Measurements from ENCODE around the gene NUP188. TPM values are rescaled to one million over a fixed set of nuclear protein-coding genes. Genes with fewer than 3 reads are reported as not detected.
"Not testable (repeated sequence)": the region's sequence is repeated elsewhere in the genome, so short reads cannot be mapped to it uniquely, and the experiment has no call there.

NUP188 gene
- total RNA-seq, 1 experiment from 2014 or later: 47.7 TPM

- DNase-seq (ENCODE audit: extremely low read depth, low read depth): no peak
Observed at GRCh38 chr9:128940946-128941755, 6.3 kb upstream of the NUP188 start.

DNA sequence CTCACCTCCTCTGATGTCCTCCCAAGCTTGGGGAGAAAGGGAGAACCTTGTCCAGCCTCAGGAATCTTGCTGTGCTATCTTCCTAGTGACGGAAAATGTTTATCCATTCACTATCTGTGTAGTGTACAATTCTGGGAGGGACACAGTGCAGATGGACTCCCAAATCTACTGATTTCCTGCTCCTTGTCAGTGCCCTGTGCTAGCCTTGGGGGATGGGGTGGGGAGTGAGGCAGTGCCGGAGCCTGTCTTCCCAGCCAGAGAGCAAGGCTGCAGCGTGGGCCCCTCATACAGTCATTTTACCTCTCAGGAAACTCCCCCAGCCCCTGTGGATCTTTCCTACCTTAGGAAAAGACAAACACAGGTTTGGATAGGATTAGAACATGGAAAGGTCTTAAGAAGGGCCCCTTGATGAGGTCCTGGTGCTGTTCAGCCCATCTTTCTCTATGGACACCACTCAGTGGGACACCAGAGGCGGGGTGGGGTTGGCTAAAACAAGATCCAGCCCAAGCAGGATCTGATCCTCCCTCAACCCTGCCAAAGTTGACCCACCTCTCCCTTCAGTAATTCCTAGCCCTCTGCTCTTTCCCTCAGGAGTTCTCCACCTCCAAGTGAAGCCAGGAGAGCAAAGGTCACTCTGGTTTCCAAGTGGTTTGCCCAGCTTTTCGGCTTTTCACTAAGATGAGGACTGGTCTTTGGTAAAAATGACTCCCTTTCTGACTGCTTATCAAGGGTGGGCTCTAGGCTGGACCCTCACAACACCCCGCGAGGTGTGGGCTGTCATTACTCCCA, 3.5 kb upstream of the NUP188 start:
- no peak for DNase-seq (ENCODE audit: extremely low read depth, low read depth)

DNA sequence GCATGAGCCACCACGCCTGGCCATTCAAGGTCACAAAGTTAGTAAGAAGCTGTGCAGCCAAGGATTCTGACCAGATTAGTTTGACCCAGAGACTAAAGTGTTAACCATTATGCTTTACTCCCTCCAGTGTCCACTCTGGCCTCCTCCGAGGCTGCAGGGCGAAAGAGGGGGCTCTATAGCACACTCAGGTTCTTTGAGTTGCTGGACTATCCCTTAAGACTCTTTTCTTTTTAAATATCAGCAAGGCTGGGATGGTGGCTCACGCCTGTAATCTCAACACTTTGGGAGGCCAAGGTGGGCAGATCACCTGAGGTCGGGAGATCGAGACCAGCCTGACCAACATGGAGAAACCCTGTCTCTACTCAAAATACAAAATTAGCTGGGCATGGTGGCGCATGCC, 2.5 kb upstream of the NUP188 start:
- not testable (repeated sequence) for DNase-seq (ENCODE audit: extremely low read depth, low read depth)

DNA sequence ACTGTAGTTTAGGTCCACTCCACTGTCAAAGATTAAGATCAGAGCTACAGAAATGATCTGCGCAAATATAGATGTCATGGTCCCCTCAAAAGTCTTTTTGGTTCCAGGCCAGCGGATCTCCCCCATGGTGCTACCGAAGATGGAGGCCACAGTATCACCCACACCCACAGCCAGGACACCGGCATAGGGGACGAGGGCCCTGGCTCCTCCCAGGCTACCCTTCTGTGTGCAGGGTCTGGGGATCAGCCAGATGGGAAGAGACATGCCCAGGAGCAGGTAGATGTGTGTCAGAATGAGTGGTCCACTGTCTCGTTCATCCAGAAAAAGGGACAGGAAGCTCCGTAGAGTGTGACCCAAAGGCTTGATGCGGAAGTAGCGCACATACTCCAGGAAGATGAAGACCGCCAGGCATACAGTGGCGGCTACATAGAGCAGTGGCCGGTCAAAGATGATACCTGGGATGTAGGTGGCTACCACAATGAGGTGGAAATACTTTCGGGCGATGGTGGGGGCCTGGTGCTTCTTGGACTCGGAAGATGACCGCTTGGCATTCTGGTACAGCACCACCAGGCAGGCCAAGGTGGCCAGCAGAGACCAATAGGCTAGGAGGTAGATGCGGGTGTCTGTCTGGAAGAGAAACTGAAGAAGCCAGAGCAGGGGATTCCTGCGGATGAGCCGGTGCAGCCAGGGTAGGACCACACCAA, 1.5 kb upstream of the NUP188 start:
- no peak for DNase-seq (ENCODE audit: extremely low read depth, low read depth)

DNA sequence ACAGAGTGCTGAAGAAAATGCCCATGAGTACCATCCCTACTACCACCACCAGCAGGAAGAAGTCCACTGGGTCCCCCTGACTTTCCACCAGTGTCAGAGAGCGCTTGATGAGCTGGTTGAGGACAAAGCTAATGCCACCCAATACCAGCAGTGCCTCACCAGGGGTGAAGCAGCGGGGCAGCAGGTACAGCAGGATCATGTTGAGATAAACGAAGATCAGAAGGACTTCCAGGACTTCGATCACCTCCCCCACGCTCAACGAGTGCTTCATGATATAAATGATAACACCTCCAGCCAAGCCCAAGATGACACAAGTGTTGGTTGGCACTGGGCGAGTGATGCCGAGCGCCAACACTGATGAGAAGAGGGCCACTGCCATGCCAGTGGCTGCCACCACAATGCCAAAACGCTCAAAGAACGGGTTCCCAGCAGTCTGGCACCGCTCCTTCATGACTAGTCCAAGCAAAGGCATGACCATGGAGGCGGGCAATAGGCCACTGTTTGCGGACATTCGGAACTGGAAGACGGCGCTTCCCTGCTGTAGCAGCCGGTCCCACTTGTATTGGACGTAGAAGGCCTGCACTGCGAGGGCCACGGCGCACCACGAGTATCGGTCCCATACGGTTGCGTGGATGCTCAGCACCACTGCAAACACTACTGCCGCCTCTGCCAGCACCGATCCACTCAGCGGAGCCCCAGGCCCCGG, 775 bp upstream of the NUP188 start:
- DNase-seq (ENCODE audit: extremely low read depth, low read depth): no peak

DNA sequence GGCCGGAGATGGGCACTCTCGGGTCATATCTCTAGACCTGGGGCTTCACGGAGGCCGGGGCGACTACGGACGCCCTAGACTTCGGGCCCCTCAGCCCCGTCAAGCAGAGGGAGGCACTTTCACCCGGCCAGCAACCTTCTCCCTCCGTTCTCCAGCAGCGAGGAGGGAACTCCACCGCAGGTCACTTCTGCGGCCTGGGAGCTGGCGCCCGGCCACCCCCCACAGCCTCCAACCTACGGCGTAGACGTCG, 297 bp upstream of the NUP188 start:
- no peak for DNase-seq (ENCODE audit: extremely low read depth, low read depth)

- not testable (repeated sequence) for DNase-seq (ENCODE audit: extremely low read depth, low read depth)
Observed at GRCh38 chr9:128961403-128961802, 13.9 kb downstream of the NUP188 start.

GRCh38 chr9:128969491-128969890, 22.0 kb downstream of the NUP188 start:
- no peak for DNase-seq (ENCODE audit: extremely low read depth, low read depth)

DNA sequence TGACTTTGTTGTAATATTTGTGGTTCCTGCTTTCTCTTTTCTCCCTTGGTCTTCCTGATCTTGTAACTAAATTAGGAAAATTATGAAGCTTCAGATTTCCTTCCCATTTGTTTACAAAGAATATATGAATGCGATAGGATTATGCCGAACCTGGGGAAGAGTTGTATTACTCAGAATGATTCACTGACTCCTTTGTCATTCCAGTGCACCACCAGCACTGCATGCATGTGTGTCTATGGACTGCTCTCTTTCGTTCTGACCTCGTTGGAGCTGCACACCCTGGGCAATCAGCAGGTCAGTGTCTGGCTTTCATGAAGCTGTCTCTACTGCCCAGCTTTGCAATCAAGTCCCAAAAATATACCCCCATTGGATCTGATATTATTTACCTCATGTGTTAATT, 25.5 kb downstream of the NUP188 start:
- no peak for DNase-seq (ENCODE audit: extremely low read depth, low read depth)

GRCh38 chr9:128979111-128979510, 31.6 kb downstream of the NUP188 start:
- no peak for DNase-seq (ENCODE audit: extremely low read depth, low read depth)

DNA sequence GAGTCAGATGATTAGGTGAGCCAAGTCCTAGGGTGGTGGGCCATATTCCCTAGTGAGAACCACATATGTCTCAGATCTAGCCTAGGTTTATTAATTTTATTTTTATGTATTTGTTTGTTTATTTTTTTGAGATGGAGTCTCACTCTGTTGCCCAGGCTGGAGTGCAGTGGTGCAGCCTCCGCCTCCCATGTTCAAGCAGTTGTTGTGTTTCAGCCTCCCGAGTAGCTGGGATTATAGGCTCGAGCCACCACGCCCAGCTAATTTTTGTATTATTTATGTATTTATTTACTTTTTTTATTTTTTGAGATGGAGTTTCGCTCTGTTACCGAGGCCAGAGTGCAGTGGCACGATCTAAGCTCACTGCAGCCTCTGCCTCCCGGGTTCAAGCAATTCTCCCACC, 36.0 kb downstream of the NUP188 start:
- DNase-seq (ENCODE audit: extremely low read depth, low read depth): no peak

DNA sequence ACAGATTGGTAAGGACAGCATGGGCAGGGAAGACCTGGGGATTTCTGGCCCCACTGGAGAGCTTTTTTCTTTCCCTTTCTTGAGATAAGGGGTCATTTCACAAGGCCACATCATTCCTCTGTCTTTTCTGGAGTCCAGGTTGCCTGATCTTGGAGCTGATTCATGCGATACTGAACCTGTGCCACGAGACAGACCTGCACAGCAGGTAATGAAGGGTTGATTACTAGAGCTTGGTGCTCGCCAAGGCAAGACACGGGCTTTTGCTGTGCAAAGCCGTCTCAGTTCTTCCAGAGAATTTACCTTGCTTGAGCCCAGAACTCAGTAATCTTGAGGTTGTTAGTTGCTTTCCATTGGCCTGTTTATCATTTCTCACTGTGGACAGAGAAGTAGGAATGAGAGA, 39.2 kb downstream of the NUP188 start:
- DNase-seq (ENCODE audit: extremely low read depth, low read depth): no peak

DNA sequence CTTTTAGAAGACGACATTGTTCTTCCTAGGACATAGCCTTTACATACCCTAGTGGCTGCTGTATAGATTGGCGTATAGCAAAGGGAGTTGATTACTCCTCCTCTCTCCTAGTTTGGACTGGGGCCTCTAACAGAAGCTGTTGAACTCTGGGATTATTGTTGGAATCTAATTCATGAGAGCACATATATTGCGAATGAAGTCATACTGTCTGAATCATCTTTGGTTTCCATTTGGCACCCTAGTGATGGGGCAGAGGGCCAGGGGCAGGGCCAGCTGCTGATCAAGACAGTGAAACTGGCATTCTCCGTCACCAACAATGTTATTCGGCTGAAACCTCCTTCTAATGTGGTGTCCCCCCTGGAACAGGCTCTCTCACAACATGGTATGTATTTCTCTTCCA, 40.3 kb downstream of the NUP188 start:
- no peak for DNase-seq (ENCODE audit: extremely low read depth, low read depth)

- DNase-seq (ENCODE audit: extremely low read depth, low read depth): peak; percentile 13
Observed at GRCh38 chr9:128992995-128993394, 45.5 kb downstream of the NUP188 start.

DNA sequence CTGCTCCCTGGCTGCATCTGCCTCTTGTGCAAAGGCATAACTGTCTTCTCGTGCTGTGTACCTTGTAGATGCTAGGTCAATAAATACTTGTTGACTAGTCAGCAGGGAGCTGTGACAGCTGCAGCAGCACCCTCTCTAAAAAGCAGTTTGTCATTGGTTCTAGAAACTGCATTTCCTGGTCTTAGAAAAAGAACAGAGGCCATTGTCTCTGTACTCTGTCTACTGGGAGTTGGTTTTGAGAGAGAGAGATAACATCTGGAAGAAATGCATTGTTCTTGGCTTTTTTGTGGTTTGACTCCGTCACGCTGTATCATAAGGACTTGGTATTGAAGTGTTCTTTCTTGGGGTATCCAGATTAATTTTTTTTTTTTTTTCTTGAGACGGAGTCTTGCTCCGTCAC, 48.3 kb downstream of the NUP188 start:
- no peak for DNase-seq (ENCODE audit: extremely low read depth, low read depth)

- no peak for DNase-seq (ENCODE audit: extremely low read depth, low read depth)
Observed at GRCh38 chr9:128998462-128998861, 51.0 kb downstream of the NUP188 start.

DNA sequence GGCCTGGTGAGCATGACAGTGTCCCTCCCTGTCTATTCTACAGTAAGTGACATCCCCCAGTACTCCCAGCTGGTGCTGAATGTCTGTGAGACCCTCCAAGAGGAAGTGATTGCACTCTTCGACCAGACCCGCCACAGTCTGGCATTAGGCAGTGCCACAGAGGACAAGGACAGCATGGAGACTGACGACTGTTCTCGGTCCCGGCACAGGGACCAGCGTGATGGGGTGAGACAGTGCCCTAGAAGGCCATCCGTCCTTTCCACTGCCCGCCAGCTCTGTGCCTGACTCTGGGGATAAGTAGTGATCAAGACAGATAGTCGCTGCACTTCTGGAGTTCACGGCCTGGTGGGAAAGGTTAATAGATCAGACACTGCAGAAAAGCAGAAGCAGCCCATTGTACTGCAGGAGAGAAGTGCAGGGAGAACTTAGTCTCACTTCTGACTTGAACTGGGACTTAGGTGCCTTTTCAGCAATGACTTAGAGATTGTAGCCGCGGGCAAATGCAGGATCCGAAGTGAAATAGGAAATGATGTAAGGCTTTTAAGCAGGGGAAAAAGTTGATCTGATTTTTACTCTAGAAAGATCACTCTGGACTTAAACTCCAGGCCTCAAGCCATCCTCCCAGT, 52.2 kb downstream of the NUP188 start:
- no peak for DNase-seq (ENCODE audit: extremely low read depth, low read depth)

- no peak for DNase-seq (ENCODE audit: extremely low read depth, low read depth)
Observed at GRCh38 chr9:129001504-129002325, 54.2 kb downstream of the NUP188 start.

DNA sequence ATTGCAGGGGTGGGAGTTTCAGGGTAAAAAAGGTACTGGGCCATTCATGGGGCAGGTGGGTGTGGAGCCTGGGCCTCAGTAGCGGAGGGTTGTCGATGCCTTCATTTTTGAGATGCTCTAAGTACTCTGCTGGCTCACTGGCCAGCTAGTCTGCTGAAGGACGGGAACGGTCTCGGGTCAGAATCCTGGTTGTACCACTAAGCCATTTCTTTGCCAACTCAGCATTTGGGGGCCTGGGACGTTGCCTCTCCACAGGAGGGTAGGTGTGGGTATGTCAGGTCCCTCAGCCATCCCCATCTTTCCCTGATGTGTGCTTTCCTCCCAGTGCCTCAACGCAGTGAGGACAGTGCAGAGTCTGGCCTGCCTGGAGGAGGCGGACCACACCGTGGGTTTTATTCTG, 55.5 kb downstream of the NUP188 start:
- no peak for DNase-seq (ENCODE audit: extremely low read depth, low read depth)

- not testable (repeated sequence) for DNase-seq (ENCODE audit: extremely low read depth, low read depth)
Observed at GRCh38 chr9:129004173-129004572, 56.7 kb downstream of the NUP188 start.

Measured in NCI-H460 (cell line).